OCI-LY3 (cell line): ENCODE measurements around the gene SMYD5.

Source experiments
- EZH2phosphoT487 ChIP-seq: fragments of 200-600 bp; shearing (Covaris generic); IDR thresholded peaks from 2 replicates; pipeline ENCODE4 v1.6.1; 2018; ENCODE audit warnings: antibody characterized with exemption, mixed run types, low read depth
- TF ChIP-seq, protein P1 (sequence below): fragments of 200-600, 300-600 bp; sonication (generic); IDR thresholded peaks from 2 replicates; pipeline ENCODE4 v1.5.1; 2014; ENCODE audit warnings: antibody characterized with exemption, low read length, low read depth

- TF ChIP-seq, protein P1, sequence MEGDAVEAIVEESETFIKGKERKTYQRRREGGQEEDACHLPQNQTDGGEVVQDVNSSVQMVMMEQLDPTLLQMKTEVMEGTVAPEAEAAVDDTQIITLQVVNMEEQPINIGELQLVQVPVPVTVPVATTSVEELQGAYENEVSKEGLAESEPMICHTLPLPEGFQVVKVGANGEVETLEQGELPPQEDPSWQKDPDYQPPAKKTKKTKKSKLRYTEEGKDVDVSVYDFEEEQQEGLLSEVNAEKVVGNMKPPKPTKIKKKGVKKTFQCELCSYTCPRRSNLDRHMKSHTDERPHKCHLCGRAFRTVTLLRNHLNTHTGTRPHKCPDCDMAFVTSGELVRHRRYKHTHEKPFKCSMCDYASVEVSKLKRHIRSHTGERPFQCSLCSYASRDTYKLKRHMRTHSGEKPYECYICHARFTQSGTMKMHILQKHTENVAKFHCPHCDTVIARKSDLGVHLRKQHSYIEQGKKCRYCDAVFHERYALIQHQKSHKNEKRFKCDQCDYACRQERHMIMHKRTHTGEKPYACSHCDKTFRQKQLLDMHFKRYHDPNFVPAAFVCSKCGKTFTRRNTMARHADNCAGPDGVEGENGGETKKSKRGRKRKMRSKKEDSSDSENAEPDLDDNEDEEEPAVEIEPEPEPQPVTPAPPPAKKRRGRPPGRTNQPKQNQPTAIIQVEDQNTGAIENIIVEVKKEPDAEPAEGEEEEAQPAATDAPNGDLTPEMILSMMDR, result no peak
- no peak for TF ChIP-seq EZH2phosphoT487
Measured at GRCh38 chr2:73264332-73264606, 50.2 kb downstream of the SMYD5 start.
